Left ventricle myocardium inferior (tissue), 1 donor: Measurements from ENCODE around the gene CCM2. TPM values are rescaled to one million over a fixed set of nuclear protein-coding genes. Genes with fewer than 3 reads are reported as not detected.

Experiments used
- DNase-seq: peaks from one replicate; pipeline ENCODE4 v3.0.0-alpha.2; 2020
- H3K27ac ChIP-seq: fragments of 200-600 bp; replicated peaks from 2 replicates; pipeline ENCODE4 v1.8.0; 2021
- H3K27me3 ChIP-seq: fragments of 200-600 bp; 2 replicates; pipeline ENCODE4 v1.8.0; 2021; ENCODE audit warnings: low read depth
- H3K36me3 ChIP-seq: fragments of 200-600 bp; 2 replicates; pipeline ENCODE4 v1.8.0; 2021
- H3K4me1 ChIP-seq: fragments of 200-600 bp; 2 replicates; pipeline ENCODE4 v1.8.0; 2021
- H3K4me3 ChIP-seq: fragments of 200-600 bp; 2 replicates; pipeline ENCODE4 v1.8.0; 2021; ENCODE audit warnings: mild to moderate bottlenecking, moderate library complexity
- H3K9me3 ChIP-seq: fragments of 200-600 bp; replicated peaks from 2 replicates; pipeline ENCODE4 v1.8.0; 2021
- intact Hi-C: fragments of 100-400 bp; cut with micrococcal nuclease; formaldehyde crosslinking; loops from one replicate; pipeline ENCODE4 v1.11.0; 2022
- total RNA-seq: library from RNA; stranded (reverse); fragmentation: NEBNext Ultra II Directional; extraction: Animal tissue kit (Norgen Biotek cat#: 25700); gene quantifications from one replicate; pipeline ENCODE4 v1.2.1, GENCODE V29; 2021
- TF ChIP-seq, protein P1 (sequence below): fragments of 200-600 bp; IDR thresholded peaks from 2 replicates; pipeline ENCODE4 v1.8.0; 2021; ENCODE audit warnings: antibody characterized with exemption, mild to moderate bottlenecking, borderline replicate concordance
- donor health status: DM: no; HTN: yes; CAD: no; lungs with severe emphysema.

Gene CCM2
- total RNA-seq, 1 donor from 2014 or later, result 24.5 TPM

DNA sequence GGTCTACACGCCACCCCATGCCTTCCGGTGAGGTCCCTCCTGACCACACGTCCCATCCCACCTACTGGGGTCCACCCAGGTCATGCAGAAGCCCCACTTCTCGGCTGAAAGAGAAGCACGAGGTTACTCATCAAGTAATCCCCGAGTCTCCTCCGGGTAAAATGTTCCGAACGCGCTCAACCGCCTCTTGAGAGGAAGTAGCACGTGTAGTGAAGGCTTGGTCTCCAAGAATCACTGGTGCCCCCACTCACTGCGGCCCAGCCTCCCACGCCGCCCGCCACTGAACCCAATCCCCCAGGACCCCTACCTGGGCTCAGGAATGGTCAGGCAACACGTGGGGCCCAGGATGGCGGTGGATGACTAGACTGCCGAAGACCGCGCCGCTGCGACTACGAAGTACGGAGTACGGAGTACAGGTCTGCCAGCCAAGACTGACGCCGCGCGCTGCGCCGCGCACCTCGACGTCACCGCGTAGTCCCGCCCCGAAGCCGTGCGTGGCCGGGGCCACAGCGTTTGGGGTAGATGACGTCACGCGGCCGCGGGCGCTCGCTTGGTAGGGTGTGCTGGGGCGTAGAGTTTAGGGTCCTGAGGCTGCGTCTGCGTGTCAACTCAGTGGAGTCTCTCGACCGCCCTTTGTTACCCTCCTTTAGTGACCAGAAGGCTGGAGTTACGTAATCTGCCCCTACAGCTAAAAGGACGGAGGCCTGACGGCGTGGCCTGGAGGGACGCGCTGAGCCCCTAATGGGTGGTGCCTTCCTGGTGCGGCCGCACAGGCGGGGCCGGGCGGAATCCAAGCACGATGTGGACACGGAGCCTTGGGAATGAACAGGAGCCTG is 13.6 kb upstream of the CCM2 start:
- Histone ChIP-seq H3K4me3 (peak overlapping the region; percentile 73), H3K36me3 (peaks cover 31% of the 10 kb centered on the region), H3K9me3 (no peaks in the 10 kb centered on the region), H3K27ac (peak overlapping the region; percentile 97), H3K27me3 (no peaks in the 10 kb centered on the region), H3K4me1 (peaks cover 43% of the 10 kb centered on the region)
- intact Hi-C loops, result no loop called here
- peak; percentile 95 for DNase-seq
- TF ChIP-seq, protein P1, sequence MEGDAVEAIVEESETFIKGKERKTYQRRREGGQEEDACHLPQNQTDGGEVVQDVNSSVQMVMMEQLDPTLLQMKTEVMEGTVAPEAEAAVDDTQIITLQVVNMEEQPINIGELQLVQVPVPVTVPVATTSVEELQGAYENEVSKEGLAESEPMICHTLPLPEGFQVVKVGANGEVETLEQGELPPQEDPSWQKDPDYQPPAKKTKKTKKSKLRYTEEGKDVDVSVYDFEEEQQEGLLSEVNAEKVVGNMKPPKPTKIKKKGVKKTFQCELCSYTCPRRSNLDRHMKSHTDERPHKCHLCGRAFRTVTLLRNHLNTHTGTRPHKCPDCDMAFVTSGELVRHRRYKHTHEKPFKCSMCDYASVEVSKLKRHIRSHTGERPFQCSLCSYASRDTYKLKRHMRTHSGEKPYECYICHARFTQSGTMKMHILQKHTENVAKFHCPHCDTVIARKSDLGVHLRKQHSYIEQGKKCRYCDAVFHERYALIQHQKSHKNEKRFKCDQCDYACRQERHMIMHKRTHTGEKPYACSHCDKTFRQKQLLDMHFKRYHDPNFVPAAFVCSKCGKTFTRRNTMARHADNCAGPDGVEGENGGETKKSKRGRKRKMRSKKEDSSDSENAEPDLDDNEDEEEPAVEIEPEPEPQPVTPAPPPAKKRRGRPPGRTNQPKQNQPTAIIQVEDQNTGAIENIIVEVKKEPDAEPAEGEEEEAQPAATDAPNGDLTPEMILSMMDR, result no peak

DNA sequence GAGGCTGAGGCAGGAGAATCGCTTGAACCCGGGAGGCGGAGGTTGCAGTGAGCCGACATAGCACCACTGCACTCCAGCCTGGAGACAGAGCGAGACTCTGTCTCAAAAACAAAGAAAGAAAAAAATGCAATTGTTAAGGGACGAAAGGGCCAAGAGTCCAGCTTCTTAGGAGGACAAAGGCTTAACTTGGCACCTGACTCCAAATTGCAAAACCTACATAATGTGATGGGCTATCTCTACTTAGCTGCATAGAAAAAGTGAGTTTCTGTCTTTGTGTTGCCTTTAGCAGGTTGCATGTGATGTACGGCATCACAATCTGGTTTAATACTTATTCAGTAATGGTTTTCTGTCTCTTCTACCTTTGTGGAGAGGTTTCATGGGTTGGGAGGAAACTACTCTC is 12.5 kb upstream of the CCM2 start:
- no peaks in the 10 kb centered on the region for H3K9me3 ChIP-seq
- H3K4me1 ChIP-seq, result peaks cover 43% of the 10 kb centered on the region
- peak overlapping the region; percentile 73 for H3K4me3 ChIP-seq
- H3K27ac ChIP-seq, result peak overlapping the region; percentile 97
- no peaks in the 10 kb centered on the region for H3K27me3 ChIP-seq
- DNase-seq, result no peak
- TF ChIP-seq, protein P1, result no peak
- intact Hi-C loops, result no loop called here
- H3K36me3 ChIP-seq, result peaks cover 28% of the 10 kb centered on the region

DNA sequence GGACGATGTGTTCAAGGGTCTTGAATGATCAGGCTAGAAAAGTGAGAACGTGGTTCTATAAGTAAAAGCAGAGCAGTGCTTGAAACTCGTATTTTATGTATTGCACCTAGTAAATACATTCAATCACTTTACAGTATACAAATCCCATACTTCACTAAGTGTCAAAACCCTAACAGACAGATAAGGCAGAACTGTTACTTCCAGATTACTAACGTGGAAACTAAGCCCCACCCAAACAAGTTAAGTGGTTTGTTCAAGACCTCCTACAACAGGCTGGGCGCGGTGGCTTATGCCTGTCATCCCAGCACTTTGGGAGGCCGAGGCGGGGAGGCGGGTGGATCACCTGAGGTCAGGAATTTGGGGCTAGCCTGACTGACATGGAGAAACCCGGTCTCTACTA is 12.0 kb upstream of the CCM2 start:
- Histone ChIP-seq H3K9me3 (no peaks in the 10 kb centered on the region), H3K4me1 (peaks cover 43% of the 10 kb centered on the region), H3K27ac (no peak overlapping the region), H3K36me3 (peaks cover 23% of the 10 kb centered on the region), H3K27me3 (no peaks in the 10 kb centered on the region), H3K4me3 (no peak overlapping the region)
- TF ChIP-seq, protein P1, result no peak
- intact Hi-C loops, result no loop called here
- DNase-seq, result no peak

DNA sequence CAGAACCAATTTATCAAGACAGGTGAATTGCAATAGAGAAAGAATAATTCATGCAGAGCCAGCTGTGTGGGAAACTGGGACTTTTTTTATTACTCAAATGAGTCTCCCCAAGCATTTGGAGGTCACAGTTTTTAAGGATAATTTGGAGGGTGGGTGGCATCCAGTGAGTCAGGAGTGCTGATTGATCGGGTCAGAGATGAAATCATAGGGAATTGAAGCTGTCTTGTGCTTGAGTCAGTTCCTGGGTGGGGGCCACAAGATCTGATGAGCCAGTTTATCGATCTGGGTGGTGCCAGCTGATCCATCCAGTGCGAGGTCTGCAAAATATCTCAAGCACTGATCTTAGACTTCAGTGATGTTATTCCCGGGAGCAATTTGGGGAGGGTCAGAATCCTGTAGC is 11.3 kb upstream of the CCM2 start:
- Histone ChIP-seq H3K36me3 (peaks cover 16% of the 10 kb centered on the region), H3K4me1 (peaks cover 43% of the 10 kb centered on the region), H3K4me3 (no peak overlapping the region), H3K9me3 (no peaks in the 10 kb centered on the region), H3K27me3 (no peaks in the 10 kb centered on the region), H3K27ac (no peak overlapping the region)
- TF ChIP-seq, protein P1, result no peak
- DNase-seq, result no peak
- intact Hi-C loops, result no loop called here

DNA sequence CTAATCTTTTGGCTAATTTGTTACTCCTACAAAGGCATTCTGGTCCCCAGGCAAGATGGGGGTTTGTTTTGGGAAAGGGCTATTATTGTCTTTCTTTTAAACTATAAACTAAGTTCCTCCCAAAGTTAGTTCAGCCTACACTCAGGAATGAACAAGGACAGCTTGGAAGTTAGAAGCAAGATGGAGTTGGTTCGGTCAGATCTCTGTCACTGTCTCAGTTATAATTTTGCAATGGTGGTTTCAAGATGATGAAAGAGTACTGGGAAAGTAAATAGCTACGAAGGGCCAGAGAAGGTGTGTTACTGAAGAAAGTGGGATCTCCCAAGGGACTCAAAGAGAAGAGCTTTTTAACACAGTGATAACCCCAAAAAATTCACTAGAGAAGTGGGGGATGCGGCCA is 10.9 kb upstream of the CCM2 start:
- Histone ChIP-seq H3K4me3 (no peak overlapping the region), H3K9me3 (no peaks in the 10 kb centered on the region), H3K27me3 (no peaks in the 10 kb centered on the region), H3K36me3 (peaks cover 11% of the 10 kb centered on the region), H3K27ac (no peak overlapping the region), H3K4me1 (peaks cover 43% of the 10 kb centered on the region)
- intact Hi-C loops, result no loop called here
- TF ChIP-seq, protein P1, result no peak
- no peak for DNase-seq
